IMR-90 (cell line): ENCODE data around the gene RBM45. TPM values are rescaled to one million over a fixed set of nuclear protein-coding genes. Genes with fewer than 3 reads are reported as not detected.

ENCODE experiments used
- ATAC-seq: fragments of 200-7000 bp; cut with Tn5 transposase; 2 replicates; pipeline ENCODE4 v1.9.1; 2020; ENCODE audit warnings: low read depth, mild to moderate bottlenecking, moderate library complexity
- BruUV-seq: library from RNA; stranded (reverse); fragments of 400-500 nt; replicated peaks from 2 replicates; lab custom pipeline; 2021; lab: Mats Ljungman, UMichigan
- CTCF ChIA-PET: fragments of 300-600 bp; formaldehyde crosslinking; extraction: SDS; loops from one replicate; lab custom pipeline; 2021; ENCODE audit warnings: antibody characterized with exemption; lab: Yijun Ruan, JAX
- POLR2A ChIA-PET: fragments of 300-600 bp; sonication (Branson Sonifier 250); formaldehyde crosslinking; loops from one replicate; lab custom pipeline; 2022; ENCODE audit warnings: antibody characterized with exemption; ENCODE audit not compliant: unreplicated experiment; lab: Charles Lee
- DNase-seq: peaks from one replicate; pipeline ENCODE4 v3.0.0; 2013
- H2AFZ ChIP-seq: replicated peaks from 2 replicates; pipeline ENCODE3; 2013; ENCODE audit warnings: low read length, mild to moderate bottlenecking; ENCODE audit not compliant: poor library complexity
- H2AK5ac ChIP-seq: 2 replicates; pipeline ENCODE4 v1.6.1; 2013; ENCODE audit warnings: low read depth, low read length, inconsistent platforms
- H2AK9ac ChIP-seq: replicated peaks from 2 replicates; pipeline ENCODE3; 2013; ENCODE audit warnings: mild to moderate bottlenecking, low read depth, low read length, moderate library complexity; ENCODE audit not compliant: poor library complexity
- H2BK120ac ChIP-seq: 2 replicates; pipeline ENCODE4 v1.6.1; 2013; ENCODE audit warnings: low read depth, low read length, inconsistent platforms
- H2BK15ac ChIP-seq: 3 replicates; pipeline ENCODE4 v1.6.1; 2013; ENCODE audit warnings: low read depth, low read length, inconsistent platforms
- H2BK20ac ChIP-seq: 2 replicates; pipeline ENCODE4 v1.6.1; 2013; ENCODE audit warnings: low read depth, mild to moderate bottlenecking, inconsistent platforms, low read length, moderate library complexity
- H2BK5ac ChIP-seq: 2 replicates; pipeline ENCODE4 v1.6.1; 2013; ENCODE audit warnings: mild to moderate bottlenecking, low read depth, low read length, inconsistent platforms; ENCODE audit not compliant: poor library complexity, severe bottlenecking
- H3K14ac ChIP-seq: replicated peaks from 2 replicates; pipeline ENCODE4 v1.6.1; 2013; ENCODE audit warnings: low read depth, low read length, inconsistent platforms
- H3K18ac ChIP-seq: 2 replicates; pipeline ENCODE4 v1.6.1; 2013; ENCODE audit warnings: low read depth, low read length, control low read depth
- H3K23ac ChIP-seq: 2 replicates; pipeline ENCODE4 v1.6.1; 2013; ENCODE audit warnings: low read depth, low read length, inconsistent platforms
- H3K27ac ChIP-seq: 2 replicates; pipeline ENCODE4 v1.5.1; 2013; ENCODE audit warnings: mild to moderate bottlenecking, control low read depth, low read length; ENCODE audit not compliant: insufficient read depth
- H3K27me3 ChIP-seq: 2 replicates; pipeline ENCODE4 v1.6.1; 2013; ENCODE audit warnings: low read length; ENCODE audit not compliant: control insufficient read depth, insufficient read depth
- H3K36me3 ChIP-seq: 2 replicates; pipeline ENCODE4 v1.6.1; 2013; ENCODE audit warnings: low read length, mixed read lengths; ENCODE audit not compliant: control insufficient read depth, insufficient read depth
- H3K4ac ChIP-seq: 2 replicates; pipeline ENCODE4 v1.6.1; 2013; ENCODE audit warnings: low read depth, low read length, inconsistent platforms
- H3K4me1 ChIP-seq: 2 replicates; pipeline ENCODE4 v1.6.1; 2013; ENCODE audit warnings: low read length, mixed read lengths; ENCODE audit not compliant: control insufficient read depth, insufficient read depth
- H3K4me2 ChIP-seq: 2 replicates; pipeline ENCODE4 v1.6.1; 2013; ENCODE audit warnings: low read depth, mild to moderate bottlenecking, control low read depth, low read length, moderate library complexity
- H3K4me3 ChIP-seq: 2 replicates; pipeline ENCODE4 v1.5.1; 2013; ENCODE audit warnings: low read depth, mild to moderate bottlenecking, control low read depth, low read length, moderate library complexity; ENCODE audit not compliant: insufficient read depth
- H3K56ac ChIP-seq: 2 replicates; pipeline ENCODE4 v1.6.1; 2013; ENCODE audit warnings: low read length, inconsistent platforms; ENCODE audit not compliant: insufficient read depth; ENCODE audit errors: extremely low read depth
- H3K79me1 ChIP-seq, 2 experiments: 2 replicates each; pipeline ENCODE4 v1.6.1; 2013; ENCODE audit warnings: low read length in 2 of 2, inconsistent platforms in 1 of 2, low read depth in 1 of 2
- H3K9ac ChIP-seq: 2 replicates; pipeline ENCODE4 v1.6.1; 2013; ENCODE audit warnings: low read depth, low read length, control low read depth
- H3K9me1 ChIP-seq: 2 replicates; pipeline ENCODE4 v1.6.1; 2013; ENCODE audit warnings: low read length, inconsistent platforms; ENCODE audit not compliant: insufficient read depth
- H3K9me3 ChIP-seq: 2 replicates; pipeline ENCODE4 v1.6.1; 2013; ENCODE audit warnings: low read length; ENCODE audit not compliant: control insufficient read depth, insufficient read depth
- H4K20me1 ChIP-seq: 2 replicates; pipeline ENCODE4 v1.6.1; 2013; ENCODE audit warnings: low read length, inconsistent platforms; ENCODE audit not compliant: insufficient read depth
- H4K5ac ChIP-seq: 2 replicates; pipeline ENCODE4 v1.6.1; 2013; ENCODE audit warnings: mild to moderate bottlenecking, low read depth, low read length, control low read depth
- H4K8ac ChIP-seq, 2 experiments: 2 replicates each; pipeline ENCODE4 v1.6.1; 2013; ENCODE audit warnings: low read depth in 2 of 2, low read length in 2 of 2, control low read depth in 1 of 2, inconsistent platforms in 1 of 2
- H4K91ac ChIP-seq: 2 replicates; pipeline ENCODE4 v1.6.1; 2013; ENCODE audit warnings: low read depth, low read length, inconsistent platforms; ENCODE audit not compliant: insufficient read depth
- POLR2A ChIP-seq: IDR thresholded peaks from 2 replicates; pipeline ENCODE4 v1.6.1; 2012; ENCODE audit warnings: mild to moderate bottlenecking, low read depth, low read length
- WGBS, 2 experiments: methylation state at CpG; one replicate each; pipeline versions ENCODE4 v1.1.5 to v1.1.7; 2013; ENCODE audit warnings: missing lambda C conversion rate in 2 of 2; ENCODE audit not compliant: insufficient read length in 1 of 2; ENCODE audit errors: extremely low coverage in 2 of 2; 5-methylcytosine and 5-hydroxymethylcytosine counted together
- dilution Hi-C: fragments of 300-500 bp; cut with HindIII; formaldehyde crosslinking; loops from one replicate; pipeline ENCODE4 v1.14.3; 2018; ENCODE audit warnings: low sequenced_read_pairs; ENCODE audit not compliant: unreplicated experiment
- in situ Hi-C: fragments of 300-500 bp; cut with MboI; formaldehyde crosslinking; loops from 3 replicates; pipeline ENCODE4 v1.14.3; 2019; ENCODE audit warnings: low sequenced_read_pairs, inconsistent platforms, mixed read lengths
- intact Hi-C: fragments of 100-400 bp; cut with micrococcal nuclease; formaldehyde crosslinking; loops from 2 replicates; pipeline ENCODE4 v1.10.0; 2022
- polyA plus RNA-seq, 3 experiments: library from polyadenylated mRNA; depleted of rRNA; stranded (reverse); fragments of >200 nt; gene quantifications; 2 replicates each; pipeline ENCODE4 v1.2.3, GENCODE V29; 2012; ENCODE audit warnings: low replicate concordance in 1 of 3
- total RNA-seq: library from RNA; depleted of rRNA; stranded (reverse); fragments of >200 nt; gene quantifications from 2 replicates; pipeline ENCODE4 v1.2.3, GENCODE V29; 2012
- TF ChIP-seq, protein P1 (sequence below): fragments of 150-350 bp; IDR thresholded peaks from 2 replicates; pipeline ENCODE4 v1.6.1; 2016; ENCODE audit warnings: low read depth, mild to moderate bottlenecking, low read length, moderate library complexity, borderline replicate concordance
- TF ChIP-seq, protein P2 (sequence below): conservative IDR thresholded peaks from 2 replicates; pipeline ENCODE4 v1.5.1; 2012; ENCODE audit warnings: mild to moderate bottlenecking, low read depth, low read length, improper control_type of control experiment

The RBM45 gene
- total and polyA plus RNA-seq, 2 of the 4 experiments (the other 2 are of a cell fraction) = 10.3 to 17.9 TPM

GRCh38 chr2:178072383-178073301 is 39.6 kb upstream of the RBM45 start, which contains the start of gene PDE11A:
TSS of gene PDE11A (minus strand) at chr2:178072777. CDS start at chr2:178072437, 340 bp downstream.
- Histone ChIP-seq H3K27ac (peak within 1 kb of the TSS; percentile 5; the same call in 1 of the 2 replicates), H3K9me3 (no peaks in the 10 kb centered on the region), H3K9me1 (no peaks in the 10 kb centered on the region), H3K14ac (peak within 1 kb of the TSS; percentile 68), H3K36me3 (no peaks in the 10 kb centered on the region), H3K18ac (0 out of 2 replicates have a peak within 1 kb of the TSS, but pooled peaks have one; percentile 18), H2AK9ac (peak within 1 kb of the TSS; percentile 77), H3K4me2 (peak within 1 kb of the TSS; percentile 84), H4K5ac (0 out of 2 replicates have a peak within 1 kb of the TSS, but pooled peaks have one; percentile 19), H2AFZ (peak within 1 kb of the TSS; percentile 97), H4K91ac (peak within 1 kb of the TSS; percentile 46), H3K4ac (peak within 1 kb of the TSS; percentile 54), H3K4me3 (peak within 1 kb of the TSS; percentile 48), H3K79me1 (no peaks in the 10 kb centered on the region), H2BK20ac (no peak within 1 kb of the TSS; the same call in 1 of the 2 replicates), H2AK5ac (no peak within 1 kb of the TSS), H3K4me1 (peaks cover 2% of the 10 kb centered on the region; the same call in 1 of the 2 replicates), H4K8ac (peak within 1 kb of the TSS; percentile 29 to 59; a peak in 2 of 4 replicates), H2BK15ac (peak within 1 kb of the TSS; percentile 76; the same call in 1 of the 3 replicates), H2BK5ac (no peak within 1 kb of the TSS), H2BK120ac (peak within 1 kb of the TSS; percentile 51), H3K9ac (peak within 1 kb of the TSS; percentile 74), H3K23ac (peak within 1 kb of the TSS; percentile 68), H3K56ac (no peak within 1 kb of the TSS; the same call in 1 of the 2 replicates), H3K27me3 (peaks cover 4% of the 10 kb centered on the region; the same call in 1 of the 2 replicates), H4K20me1 (no peaks in the 10 kb centered on the region)
- ATAC-seq = peak; percentile 98
- intact Hi-C loops = no loop called here
- POLR2A ChIA-PET = no interaction called here
- peak; percentile 66 for DNase-seq
- 7% methylated on average over 3 of the region's 44 CpGs; no CpG with 5 or more reads in 1 of the 2 experiments for WGBS, 2 experiments
- TF ChIP-seq, protein P1, sequence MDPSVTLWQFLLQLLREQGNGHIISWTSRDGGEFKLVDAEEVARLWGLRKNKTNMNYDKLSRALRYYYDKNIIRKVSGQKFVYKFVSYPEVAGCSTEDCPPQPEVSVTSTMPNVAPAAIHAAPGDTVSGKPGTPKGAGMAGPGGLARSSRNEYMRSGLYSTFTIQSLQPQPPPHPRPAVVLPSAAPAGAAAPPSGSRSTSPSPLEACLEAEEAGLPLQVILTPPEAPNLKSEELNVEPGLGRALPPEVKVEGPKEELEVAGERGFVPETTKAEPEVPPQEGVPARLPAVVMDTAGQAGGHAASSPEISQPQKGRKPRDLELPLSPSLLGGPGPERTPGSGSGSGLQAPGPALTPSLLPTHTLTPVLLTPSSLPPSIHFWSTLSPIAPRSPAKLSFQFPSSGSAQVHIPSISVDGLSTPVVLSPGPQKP = no peak
- TF ChIP-seq, protein P2, sequence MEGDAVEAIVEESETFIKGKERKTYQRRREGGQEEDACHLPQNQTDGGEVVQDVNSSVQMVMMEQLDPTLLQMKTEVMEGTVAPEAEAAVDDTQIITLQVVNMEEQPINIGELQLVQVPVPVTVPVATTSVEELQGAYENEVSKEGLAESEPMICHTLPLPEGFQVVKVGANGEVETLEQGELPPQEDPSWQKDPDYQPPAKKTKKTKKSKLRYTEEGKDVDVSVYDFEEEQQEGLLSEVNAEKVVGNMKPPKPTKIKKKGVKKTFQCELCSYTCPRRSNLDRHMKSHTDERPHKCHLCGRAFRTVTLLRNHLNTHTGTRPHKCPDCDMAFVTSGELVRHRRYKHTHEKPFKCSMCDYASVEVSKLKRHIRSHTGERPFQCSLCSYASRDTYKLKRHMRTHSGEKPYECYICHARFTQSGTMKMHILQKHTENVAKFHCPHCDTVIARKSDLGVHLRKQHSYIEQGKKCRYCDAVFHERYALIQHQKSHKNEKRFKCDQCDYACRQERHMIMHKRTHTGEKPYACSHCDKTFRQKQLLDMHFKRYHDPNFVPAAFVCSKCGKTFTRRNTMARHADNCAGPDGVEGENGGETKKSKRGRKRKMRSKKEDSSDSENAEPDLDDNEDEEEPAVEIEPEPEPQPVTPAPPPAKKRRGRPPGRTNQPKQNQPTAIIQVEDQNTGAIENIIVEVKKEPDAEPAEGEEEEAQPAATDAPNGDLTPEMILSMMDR = no peak
- TF ChIP-seq POLR2A = no peak
- CTCF ChIA-PET = no interaction called here
- in situ Hi-C loops = no loop called here
- dilution Hi-C loops = no loop called here
- BruUV-seq = no TSS peak
